ENCODE data around the gene MT1E. TPM values are rescaled to one million over a fixed set of nuclear protein-coding genes. Genes with fewer than 3 reads are reported as not detected.
"Not testable (repeated sequence)": the region's sequence is repeated elsewhere in the genome, so short reads cannot be mapped to it uniquely, and the experiment has no call there.

MT1E gene
- total RNA-seq, 8 experiments from 2014 or later: 1.1 to 96.8 (median 4.4) TPM

DNA sequence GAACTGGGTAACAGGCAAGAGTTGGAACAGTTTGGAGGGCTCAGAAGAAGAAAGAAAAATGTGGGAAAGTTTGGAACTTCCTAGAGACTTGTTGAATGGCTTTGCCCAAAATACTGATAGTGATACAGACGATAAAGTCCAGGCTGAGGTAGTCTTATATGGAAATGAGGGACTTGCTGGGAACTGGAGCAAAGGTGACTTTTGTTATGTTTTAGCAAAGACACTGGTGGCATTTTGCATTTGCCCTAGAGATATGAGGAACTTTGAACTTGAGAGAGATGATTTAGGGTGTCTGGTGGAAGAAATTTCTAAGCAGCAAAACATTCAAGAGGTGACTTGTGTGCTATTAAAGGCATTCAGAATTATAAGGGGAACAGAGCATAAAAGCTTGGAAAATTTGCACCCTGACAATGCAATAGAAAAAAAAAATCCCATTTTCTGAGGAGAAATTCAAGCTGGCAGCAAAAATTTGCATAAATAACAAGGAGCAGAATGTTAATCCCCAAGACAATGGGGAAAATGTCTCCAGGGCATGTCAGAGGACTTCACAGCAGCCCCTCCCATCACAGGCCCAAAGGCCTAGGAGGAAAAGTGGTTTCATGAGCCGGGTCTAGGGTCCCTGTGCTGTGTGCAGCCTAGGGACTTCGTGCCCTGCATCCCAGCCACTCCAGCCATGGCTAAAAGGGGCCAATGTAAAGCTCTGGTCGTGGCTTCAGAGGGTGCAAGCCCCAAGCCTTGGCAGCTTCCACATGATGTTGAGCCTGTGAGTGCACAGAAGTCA lies 3.7 kb upstream of the MT1E start:
- in situ Hi-C loops (cut with MboI; ENCODE audit: low pct_unique_long_range_greater_than_20kb in 2 of 9, low sequenced_read_pairs in 9 of 9, unreplicated experiment in 9 of 9); H3K27ac ChIP-seq; ATAC-seq (replicated peaks in 6 of 8); H3K4me1 ChIP-seq (replicated peaks in 1 of 2); H3K4me3 ChIP-seq: not testable (repeated sequence)
- WGBS, 10 experiments: 37 to 88% (median 66%) methylated on average over 1 to 4 of the region's 4 CpGs

DNA sequence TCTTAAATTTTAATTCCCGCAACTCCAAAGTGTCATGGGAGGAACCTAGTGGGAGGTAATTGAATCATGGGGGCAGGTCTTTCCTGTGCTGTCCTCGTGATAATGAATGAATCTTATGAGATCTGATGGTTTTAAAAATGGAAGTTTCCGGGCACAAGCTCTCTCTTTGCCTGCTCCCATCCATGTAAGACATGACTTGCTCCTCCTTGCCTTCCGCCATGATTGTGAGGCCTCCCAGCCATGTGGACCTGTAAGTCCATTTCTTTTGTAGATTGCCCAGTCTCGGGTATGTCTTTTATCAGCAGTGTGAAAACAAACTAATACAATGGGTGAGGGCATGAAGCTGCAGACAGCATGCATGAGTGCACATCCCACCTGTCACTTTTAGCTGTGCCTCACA lies 2.4 kb upstream of the MT1E start:
- in situ Hi-C loops (cut with MboI; ENCODE audit: low pct_unique_long_range_greater_than_20kb in 2 of 9, low sequenced_read_pairs in 9 of 9, unreplicated experiment in 9 of 9); ATAC-seq (replicated peaks in 6 of 8); H3K27ac ChIP-seq; H3K4me3 ChIP-seq; H3K4me1 ChIP-seq (replicated peaks in 1 of 2): not testable (repeated sequence)
- WGBS, 10 experiments: 60 to 100% (median 83%) methylated on average over 1 to 5 of the region's 5 CpGs; no CpG with 5 or more reads in 1 of the 10 experiments

DNA sequence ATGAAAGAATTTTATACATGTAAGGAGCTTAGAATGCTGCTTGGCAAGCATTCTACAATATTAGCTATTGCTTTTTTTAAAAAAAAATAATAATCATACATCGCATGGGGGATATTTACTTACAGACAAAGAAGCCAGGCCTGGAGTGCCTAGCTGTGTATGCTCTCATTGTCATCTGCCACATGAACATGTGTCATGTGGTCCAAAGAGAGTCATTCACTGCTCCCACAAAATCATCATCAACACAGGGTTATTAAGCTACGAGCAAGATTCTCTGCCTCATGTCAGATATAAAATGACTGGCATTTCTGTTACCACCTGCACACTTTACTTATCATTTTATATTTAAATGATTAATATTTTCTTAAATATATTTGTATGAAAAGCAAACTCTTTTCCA lies 1.9 kb upstream of the MT1E start:
- WGBS, 10 experiments: 83 to 100% (median 100%) methylated on average over 1 to 2 of the region's 2 CpGs; no CpG with 5 or more reads in 2 of the 10 experiments
- in situ Hi-C loops (cut with MboI; ENCODE audit: low pct_unique_long_range_greater_than_20kb in 2 of 9, low sequenced_read_pairs in 9 of 9, unreplicated experiment in 9 of 9): no loop called here
- ATAC-seq (replicated peaks in 6 of 8): no peak
- H3K4me3 ChIP-seq: no peak overlapping the region
- H3K4me1 ChIP-seq (replicated peaks in 1 of 2): peaks cover 0 to 2% of the 10 kb centered on the region in 2 donors
- no peak overlapping the region for H3K27ac ChIP-seq

DNA sequence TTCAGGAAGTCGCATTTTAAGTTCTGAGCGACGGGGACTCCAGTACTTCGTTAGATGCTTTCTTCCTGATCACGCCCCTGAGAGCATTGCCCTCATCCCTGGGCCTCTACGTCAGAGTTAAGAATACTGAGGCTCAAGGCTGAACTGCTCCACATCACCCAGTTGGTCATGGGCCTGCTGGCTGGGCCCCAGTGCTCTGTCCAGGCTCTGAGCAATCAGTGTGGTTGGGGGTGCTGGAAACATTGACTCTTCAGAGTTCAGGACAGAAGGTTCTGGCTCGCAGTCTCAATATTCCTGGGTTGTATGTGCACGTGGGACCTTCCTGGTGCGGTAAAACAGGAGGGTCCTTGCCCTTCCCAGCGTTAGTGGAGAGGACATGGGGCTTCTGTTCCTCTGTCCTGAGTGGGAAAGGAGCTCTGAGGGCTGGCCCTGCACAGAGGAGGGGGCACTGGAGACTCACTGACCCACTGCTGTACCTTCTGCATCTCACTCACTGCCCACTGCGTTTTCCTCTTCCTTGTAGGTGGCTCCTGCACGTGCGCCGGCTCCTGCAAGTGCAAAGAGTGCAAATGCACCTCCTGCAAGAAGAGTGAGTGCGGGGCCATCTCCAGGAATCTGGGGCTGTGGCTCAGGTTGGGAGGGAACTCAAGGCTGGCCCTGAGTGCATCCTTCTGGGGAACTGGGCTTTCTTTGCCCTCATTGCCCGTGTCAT lies 518 bp downstream of the MT1E start:
- Histone ChIP-seq H3K27ac (no peak overlapping the region), H3K4me1 (replicated peaks in 1 of 2) (peaks cover 0 to 2% of the 10 kb centered on the region in 2 donors), H3K4me3 (peak overlapping the region in 2 of 5 donors; percentile 30 to 37)
- WGBS, 10 experiments: 0 to 34% (median 16%) methylated on average over 1 to 11 of the region's 16 CpGs; no CpG with 5 or more reads in 3 of the 10 experiments
- peak; percentile 34 to 63 (median 54) for ATAC-seq (replicated peaks in 6 of 8)
- in situ Hi-C loops (cut with MboI; ENCODE audit: low pct_unique_long_range_greater_than_20kb in 2 of 9, low sequenced_read_pairs in 9 of 9, unreplicated experiment in 9 of 9): no loop called here

DNA sequence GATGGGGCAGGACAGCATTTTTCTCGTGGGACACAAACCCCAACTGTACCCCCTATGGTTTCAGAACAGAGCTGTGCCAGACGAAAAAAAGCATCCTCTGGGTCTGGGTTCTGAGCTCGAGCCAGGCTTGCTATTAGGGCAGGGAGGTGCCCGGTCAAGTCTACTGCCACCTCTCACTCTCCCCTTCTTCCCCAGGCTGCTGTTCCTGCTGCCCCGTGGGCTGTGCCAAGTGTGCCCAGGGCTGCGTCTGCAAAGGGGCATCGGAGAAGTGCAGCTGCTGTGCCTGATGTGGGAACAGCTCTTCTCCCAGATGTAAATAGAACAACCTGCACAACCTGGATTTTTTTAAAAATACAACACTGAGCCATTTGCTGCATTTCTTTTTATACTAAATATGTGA lies 1.1 kb downstream of the MT1E start:
- 0 to 44% (median 25%) methylated on average over 1 to 2 of the region's 7 CpGs; no CpG with 5 or more reads in 5 of the 10 experiments for WGBS, 10 experiments
- no peak overlapping the region for H3K27ac ChIP-seq
- in situ Hi-C loops (cut with MboI; ENCODE audit: low pct_unique_long_range_greater_than_20kb in 2 of 9, low sequenced_read_pairs in 9 of 9, unreplicated experiment in 9 of 9): no loop called here
- H3K4me3 ChIP-seq: no peak overlapping the region
- H3K4me1 ChIP-seq (replicated peaks in 1 of 2): peaks cover 0 to 2% of the 10 kb centered on the region in 2 donors
- ATAC-seq (replicated peaks in 6 of 8): no peak

DNA sequence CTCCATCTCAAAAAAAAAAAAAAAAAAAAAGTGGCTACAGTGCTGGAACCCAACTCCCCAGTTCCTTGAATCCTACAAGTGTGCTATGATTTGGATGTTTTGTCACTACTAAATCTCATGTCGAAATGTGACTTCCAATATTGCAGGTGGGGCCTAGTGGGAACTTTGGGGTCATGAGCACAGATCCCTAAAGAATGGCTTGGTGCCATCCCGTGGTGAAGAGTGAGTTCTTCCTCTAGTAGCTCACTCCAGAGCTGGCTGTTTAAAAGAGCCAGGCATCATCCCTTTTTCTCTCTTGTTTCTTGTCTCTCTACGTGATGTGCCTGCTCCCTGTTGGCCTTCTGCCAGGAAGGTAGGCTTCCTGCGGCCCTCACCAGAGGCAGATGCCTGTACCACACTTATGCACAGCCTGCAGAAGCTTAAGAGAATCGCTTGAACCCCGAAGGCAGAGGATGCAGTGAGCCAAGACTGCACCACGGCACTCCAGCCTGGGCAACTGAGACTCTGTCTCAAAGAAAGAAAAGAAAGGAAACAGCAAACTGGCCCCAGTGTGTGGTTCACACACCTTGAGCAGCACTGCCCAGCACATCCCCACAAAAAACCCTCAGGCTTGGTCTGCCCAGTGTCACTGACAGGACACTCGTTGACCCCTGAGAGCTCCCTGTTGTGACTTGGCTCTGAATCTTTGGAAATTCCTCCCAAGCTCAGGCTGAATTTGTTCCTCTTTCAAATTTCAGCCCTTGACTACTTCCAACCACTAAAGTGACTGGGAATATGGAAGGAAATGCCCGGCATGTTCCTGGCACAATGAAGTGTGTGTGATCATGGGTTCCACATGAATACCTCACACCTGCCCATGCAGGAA lies 3.1 kb downstream of the MT1E start:
- H3K27ac ChIP-seq: no peak overlapping the region
- H3K4me3 ChIP-seq: no peak overlapping the region
- ATAC-seq (replicated peaks in 6 of 8): no peak
- WGBS, 10 experiments: 15 to 80% (median 22%) methylated on average over 2 to 7 of the region's 9 CpGs; no CpG with 5 or more reads in 3 of the 10 experiments
- in situ Hi-C loops (cut with MboI; ENCODE audit: low pct_unique_long_range_greater_than_20kb in 2 of 9, low sequenced_read_pairs in 9 of 9, unreplicated experiment in 9 of 9): no loop called here
- peaks cover 7 to 10% of the 10 kb centered on the region in 2 donors for H3K4me1 ChIP-seq (replicated peaks in 1 of 2)

DNA sequence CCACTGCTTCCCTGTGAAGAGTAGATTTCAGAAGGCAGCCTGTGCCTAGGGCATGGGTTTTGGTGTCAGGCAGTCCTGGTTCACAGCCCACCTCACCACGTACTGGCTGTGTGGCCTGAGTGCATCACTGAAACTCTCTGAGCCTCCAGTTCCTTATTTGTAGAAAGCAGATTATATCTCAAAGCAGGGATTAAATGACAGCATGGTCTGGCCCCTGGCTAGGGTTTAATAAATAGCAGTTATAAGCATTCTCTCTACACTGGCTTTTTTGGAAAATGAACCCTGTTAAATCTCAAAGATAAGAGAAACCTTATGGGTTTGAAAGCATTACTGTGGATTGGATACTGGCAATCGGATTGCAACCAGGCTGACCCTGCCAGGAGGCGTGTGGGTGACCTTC lies 4.0 kb downstream of the MT1E start:
- in situ Hi-C loops (cut with MboI; ENCODE audit: low pct_unique_long_range_greater_than_20kb in 2 of 9, low sequenced_read_pairs in 9 of 9, unreplicated experiment in 9 of 9): no loop called here
- no peak overlapping the region for H3K4me3 ChIP-seq
- H3K4me1 ChIP-seq (replicated peaks in 1 of 2): peaks cover 7 to 10% of the 10 kb centered on the region in 2 donors
- no peak for ATAC-seq (replicated peaks in 6 of 8)
- 13 to 100% (median 50%) methylated on average over 1 to 2 of the region's 3 CpGs; no CpG with 5 or more reads in 3 of the 10 experiments for WGBS, 10 experiments
- no peak overlapping the region for H3K27ac ChIP-seq

DNA sequence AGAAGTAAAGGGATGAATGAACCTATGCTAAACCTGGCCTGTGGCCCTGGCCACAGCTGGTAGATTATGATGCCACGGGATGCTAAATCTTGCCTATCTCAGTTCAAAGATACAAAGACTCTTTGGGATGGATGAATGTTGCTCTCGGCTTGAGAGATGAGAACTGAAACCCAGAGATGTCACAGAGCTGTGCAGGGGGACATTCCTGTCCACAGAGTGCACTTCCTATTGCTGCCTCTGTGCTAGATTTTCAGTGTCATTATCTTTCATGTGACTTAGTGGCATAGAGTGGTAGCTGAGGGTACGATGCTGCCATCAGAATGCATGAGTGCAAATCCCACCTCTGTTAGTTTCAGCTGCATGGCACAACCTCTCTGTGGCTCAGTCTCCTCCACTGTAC lies 4.6 kb downstream of the MT1E start:
- no peak for ATAC-seq (replicated peaks in 6 of 8)
- in situ Hi-C loops (cut with MboI; ENCODE audit: low pct_unique_long_range_greater_than_20kb in 2 of 9, low sequenced_read_pairs in 9 of 9, unreplicated experiment in 9 of 9): no loop called here
- WGBS, 10 experiments: 15 to 100% (median 100%) methylated on average over 1 to 3 of the region's 3 CpGs; no CpG with 5 or more reads in 5 of the 10 experiments
- Histone ChIP-seq H3K4me3 (no peak overlapping the region), H3K27ac (no peak overlapping the region), H3K4me1 (replicated peaks in 1 of 2) (peaks cover 7 to 10% of the 10 kb centered on the region in 2 donors)

DNA sequence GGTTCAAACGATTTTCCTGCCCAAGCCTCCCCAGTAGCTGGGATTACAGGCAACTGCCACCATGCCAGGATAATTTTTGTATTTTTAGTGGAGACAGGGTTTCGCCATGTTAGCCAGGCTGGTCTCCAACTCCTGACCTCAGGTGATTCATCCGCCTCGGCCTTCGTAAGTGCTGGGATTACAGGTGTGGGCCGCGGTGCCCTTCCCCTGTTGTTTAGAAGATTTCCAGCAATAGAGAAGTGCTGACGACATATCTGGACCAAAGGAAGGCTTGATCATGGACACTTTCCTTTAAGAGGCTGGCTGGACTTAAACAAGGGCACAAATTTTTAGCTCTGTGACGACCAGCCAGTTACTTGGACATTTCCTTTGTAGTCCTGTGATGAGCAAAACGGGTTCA lies 5.6 kb downstream of the MT1E start:
- Histone ChIP-seq H3K4me1 (replicated peaks in 1 of 2) (peaks cover 9 to 13% of the 10 kb centered on the region in 2 donors), H3K4me3 (no peak overlapping the region), H3K27ac (no peak overlapping the region)
- 17 to 100% (median 50%) methylated on average over 1 to 10 of the region's 10 CpGs; no CpG with 5 or more reads in 3 of the 10 experiments for WGBS, 10 experiments
- no peak for ATAC-seq (replicated peaks in 6 of 8)
- in situ Hi-C loops (cut with MboI; ENCODE audit: low pct_unique_long_range_greater_than_20kb in 2 of 9, low sequenced_read_pairs in 9 of 9, unreplicated experiment in 9 of 9): no loop called here

DNA sequence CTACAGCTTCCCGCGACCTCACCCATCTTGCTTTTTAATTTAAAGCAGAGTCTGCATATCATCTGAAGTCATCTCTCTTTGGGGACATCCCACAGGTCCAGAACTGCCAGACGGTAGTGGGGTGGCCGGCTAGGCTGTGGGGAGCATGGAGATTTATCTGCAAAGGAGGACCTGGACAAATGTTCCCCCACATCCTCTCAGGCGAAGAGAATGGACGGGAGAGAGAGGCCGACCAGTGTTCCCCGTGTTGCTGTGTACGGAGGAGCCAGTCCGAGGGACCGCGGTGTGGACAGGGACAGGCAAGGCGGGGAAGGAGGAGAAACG lies 6.2 kb downstream of the MT1E start:
- in situ Hi-C loops (cut with MboI; ENCODE audit: low pct_unique_long_range_greater_than_20kb in 2 of 9, low sequenced_read_pairs in 9 of 9, unreplicated experiment in 9 of 9): no loop called here
- no peak for ATAC-seq (replicated peaks in 6 of 8)
- peak overlapping the region in 2 of 5 donors; percentile 12 to 13 for H3K4me3 ChIP-seq
- no peak overlapping the region for H3K27ac ChIP-seq
- H3K4me1 ChIP-seq (replicated peaks in 1 of 2): peaks cover 9 to 13% of the 10 kb centered on the region in 2 donors
- WGBS, 10 experiments: 0 to 40% (median 6%) methylated on average over 1 to 5 of the region's 14 CpGs; no CpG with 5 or more reads in 4 of the 10 experiments

DNA sequence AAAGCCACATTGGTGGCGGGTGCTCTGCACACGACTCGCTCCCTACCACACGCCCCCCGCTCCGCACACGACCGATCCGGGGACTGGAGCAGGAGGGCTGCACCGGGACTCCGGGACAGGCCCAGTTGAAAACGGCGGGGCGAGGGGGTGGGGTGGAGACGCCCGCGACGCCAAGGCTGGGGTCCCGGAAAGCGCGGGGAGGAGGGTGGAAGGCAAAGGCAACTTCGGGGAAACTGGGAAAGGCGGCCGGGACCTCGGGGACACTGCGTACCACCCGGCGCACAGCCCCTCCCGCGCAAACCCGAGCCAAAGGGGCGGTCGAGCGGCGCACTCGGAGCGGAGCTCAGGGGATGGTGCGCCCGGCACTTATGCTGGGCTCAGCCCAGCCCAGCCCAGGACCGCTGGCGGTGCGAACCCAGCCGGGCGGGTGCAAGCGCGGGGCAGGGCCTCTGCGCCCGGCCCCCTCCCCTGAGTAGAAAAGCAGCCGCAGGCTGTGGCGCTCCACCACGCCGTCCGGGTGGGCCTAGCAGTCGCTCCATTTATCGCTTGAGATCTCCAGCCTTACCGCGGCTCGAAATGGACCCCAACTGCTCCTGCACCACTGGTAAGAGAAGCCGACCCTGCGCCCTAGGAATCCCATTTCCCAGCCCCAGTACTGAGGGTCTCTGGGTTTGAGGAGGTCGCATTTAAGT lies 6.7 kb downstream of the MT1E start, which contains the start of gene MT1M:
Gene MT1M (plus strand): TSS at position 504 of the 692 bp plus-strand sequence. CDS start 73 bp downstream, at position 577.
- in situ Hi-C loops (cut with MboI; ENCODE audit: low pct_unique_long_range_greater_than_20kb in 2 of 9, low sequenced_read_pairs in 9 of 9, unreplicated experiment in 9 of 9): no loop called here
- Histone ChIP-seq H3K4me1 (replicated peaks in 1 of 2) (peaks cover 9 to 13% of the 10 kb centered on the region in 2 donors), H3K27ac (no peak within 1 kb of the TSS), H3K4me3 (peak within 1 kb of the TSS in 4 of 5 donors; percentile 1 to 16 (median 12))
- 0 to 7% (median 2%) methylated on average over 2 to 11 of the region's 61 CpGs; no CpG with 5 or more reads in 5 of the 10 experiments for WGBS, 10 experiments
- peak; percentile 80 to 93 (median 85) for ATAC-seq (replicated peaks in 6 of 8)

DNA sequence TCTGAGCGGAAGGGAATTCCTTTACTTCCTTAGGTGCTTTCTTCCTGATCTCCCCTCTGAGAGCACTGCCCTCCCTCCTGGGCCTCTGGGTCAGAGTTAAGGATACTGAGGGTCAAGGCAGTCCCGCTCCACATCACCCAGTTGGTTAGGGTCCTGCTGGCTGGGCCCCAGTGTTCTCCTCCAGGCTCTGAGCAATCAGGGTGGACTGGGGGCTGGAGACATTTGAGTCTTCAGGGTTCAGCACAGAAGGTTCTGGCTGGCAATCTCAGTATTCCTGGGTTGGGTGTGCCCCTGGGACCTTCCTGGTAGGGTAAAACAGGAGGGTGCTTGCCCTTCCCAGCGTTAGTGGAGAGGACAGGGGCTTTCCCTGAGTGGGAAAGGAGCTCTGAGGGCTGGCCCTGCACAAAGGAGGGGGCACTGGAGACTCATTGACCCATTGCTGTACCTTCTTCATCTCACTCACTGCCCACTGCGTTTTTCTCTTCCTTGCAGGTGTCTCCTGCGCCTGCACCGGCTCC lies 7.3 kb downstream of the MT1E start:
- Histone ChIP-seq H3K4me1 (replicated peaks in 1 of 2) (peaks cover 9 to 13% of the 10 kb centered on the region in 2 donors), H3K4me3 (no peak overlapping the region), H3K27ac (no peak overlapping the region)
- ATAC-seq (replicated peaks in 6 of 8): peak in 2 of 8 experiments; percentile 4
- WGBS, 10 experiments: 0 to 80% (median 40%) methylated on average over 1 to 2 of the region's 6 CpGs; no CpG with 5 or more reads in 4 of the 10 experiments
- in situ Hi-C loops (cut with MboI; ENCODE audit: low pct_unique_long_range_greater_than_20kb in 2 of 9, low sequenced_read_pairs in 9 of 9, unreplicated experiment in 9 of 9): no loop called here
